GM18858 (cell line): Measurements from ENCODE around the gene C9orf40.

Experiments used
- ATAC-seq: cut with Tn5 transposase; IDR thresholded peaks from one replicate; pipeline ENCODE4 v1.9.1; 2021; ENCODE audit not compliant: unreplicated experiment

The C9orf40 gene, protein sequence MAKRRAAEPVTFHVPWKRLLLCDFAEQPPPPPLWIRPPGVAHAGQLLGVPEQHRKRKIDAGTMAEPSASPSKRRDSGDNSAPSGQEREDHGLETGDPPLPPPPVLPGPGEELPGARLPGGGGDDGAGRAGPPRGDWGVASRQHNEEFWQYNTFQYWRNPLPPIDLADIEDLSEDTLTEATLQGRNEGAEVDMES

DNA sequence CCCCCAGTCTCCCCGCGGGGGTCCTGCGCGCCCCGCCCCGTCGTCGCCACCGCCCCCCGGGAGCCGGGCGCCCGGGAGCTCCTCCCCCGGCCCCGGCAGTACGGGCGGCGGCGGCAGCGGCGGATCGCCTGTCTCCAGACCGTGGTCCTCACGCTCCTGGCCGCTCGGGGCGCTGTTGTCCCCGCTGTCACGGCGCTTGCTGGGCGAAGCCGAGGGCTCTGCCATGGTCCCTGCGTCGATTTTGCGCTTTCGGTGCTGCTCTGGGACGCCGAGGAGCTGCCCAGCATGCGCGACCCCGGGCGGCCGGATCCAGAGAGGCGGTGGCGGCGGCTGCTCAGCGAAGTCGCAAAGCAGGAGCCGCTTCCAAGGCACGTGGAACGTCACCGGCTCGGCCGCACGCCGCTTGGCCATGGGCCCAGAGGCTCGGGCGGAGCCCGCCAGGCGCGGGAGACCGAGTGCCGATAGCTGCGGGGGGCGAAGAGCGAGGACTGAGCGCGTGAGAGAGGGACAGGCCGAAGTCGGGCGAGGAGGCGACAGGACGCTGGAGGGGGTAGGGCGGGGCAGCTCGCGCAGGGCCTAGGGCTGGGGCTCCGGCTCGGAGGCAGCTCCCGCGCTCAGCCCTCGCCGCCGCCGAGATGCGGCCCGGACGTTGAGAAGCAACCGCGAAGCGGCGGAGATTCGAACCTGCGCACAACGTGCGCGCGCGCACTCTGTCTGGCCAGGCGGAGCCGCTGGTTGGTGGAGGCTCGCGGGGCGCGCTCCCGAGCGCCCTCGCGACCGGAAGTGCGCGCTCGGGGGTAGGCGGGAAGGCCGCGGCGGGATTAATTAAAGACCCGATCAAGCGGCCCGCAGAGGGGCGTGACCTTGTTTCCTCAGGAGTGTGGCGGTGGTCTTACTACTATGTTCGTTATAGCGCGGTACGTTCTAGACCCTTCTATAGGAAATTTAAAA is at the start of gene C9orf40:
Gene C9orf40 (minus strand): TSS at position 712 of the 951 bp plus-strand sequence. CDS start 301 bp downstream, at position 411.
- peak; percentile 84 for ATAC-seq

DNA sequence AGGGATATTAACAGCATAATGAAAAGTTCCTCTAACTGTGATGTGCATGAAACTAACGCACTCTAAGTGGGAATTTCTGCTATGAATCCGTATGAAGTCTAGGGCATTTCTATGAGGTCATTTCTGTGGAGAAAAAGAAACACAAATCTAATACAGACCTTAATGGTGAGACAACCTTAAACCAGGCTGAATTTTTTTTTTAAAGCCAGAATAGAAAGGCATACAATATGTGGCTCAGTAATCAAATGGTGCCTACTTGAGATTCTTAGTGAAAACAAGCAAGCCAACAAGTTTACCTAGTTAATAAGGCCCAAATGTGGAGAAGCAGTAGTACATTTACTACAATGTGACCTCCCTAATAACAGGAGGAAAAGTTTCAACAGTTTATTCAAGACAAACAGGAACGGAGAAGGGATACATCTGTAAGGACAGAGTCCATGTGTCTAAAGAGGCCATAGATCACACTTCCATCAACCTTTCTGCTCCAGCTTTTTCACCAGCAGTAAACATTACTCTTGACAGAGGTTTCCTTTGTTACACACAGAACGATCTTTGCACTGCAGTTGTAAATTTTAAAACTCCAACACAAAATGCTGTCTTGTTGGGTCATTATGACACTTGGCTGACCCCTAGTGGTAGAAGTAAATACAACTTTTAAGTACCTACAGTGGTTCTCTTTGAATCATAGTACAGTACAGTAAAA is 49.2 kb upstream of the C9orf40 start:
- ATAC-seq = peak; percentile 83

DNA sequence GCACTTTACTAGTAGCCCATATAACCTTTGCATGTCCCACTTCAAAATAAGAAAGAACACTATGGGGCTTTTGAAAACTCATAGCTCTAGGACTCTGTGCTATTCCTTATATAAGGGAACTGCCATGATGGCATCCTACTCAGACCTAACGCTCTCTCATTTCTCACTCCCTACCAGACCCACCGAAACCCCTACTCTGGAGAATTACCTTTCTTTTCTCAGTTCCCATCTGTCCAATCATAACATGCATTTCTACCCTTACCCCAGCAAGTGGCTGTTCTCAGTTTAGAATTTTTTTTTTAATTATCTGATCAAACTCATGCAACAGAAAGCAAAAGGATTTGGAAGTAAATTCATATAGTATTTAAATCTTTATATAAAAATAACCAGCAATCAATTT is 48.1 kb upstream of the C9orf40 start:
- ATAC-seq = peak; percentile 64

DNA sequence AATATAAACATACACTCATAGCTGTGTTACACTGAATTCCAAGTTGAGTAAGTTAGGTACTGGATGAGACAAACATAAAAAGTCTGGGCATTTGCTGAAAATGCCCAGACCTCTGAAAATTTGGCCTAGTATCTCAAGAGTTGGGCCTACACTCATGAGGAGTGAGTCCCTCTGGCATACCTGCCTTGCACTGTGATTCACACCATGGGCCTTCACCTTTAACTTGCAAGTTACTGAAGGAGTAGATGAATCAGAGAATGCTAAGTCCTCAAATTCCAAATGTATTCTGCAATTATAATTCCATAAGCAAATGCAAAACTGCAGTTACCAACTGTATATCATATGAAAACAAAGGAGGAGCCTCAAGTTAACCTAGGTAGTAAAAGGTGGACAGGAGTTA is 32.3 kb upstream of the C9orf40 start:
- no peak for ATAC-seq

DNA sequence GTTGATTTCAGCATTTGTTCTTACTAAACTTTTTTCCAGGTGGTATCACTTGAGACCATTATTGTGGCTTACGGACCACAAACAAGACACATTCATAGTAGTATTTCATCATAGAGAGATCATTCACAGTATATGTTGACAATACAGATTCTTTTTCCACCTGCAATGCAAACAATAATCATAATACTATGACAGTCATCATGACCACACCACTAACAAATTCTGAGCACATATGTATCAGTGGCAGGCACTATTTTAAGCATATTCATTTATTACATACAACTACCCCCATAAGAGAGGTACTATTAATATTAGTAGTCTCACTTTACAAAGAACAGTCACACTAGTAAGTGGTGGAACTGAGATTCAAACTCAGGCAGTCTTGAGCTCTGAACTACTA is 31.0 kb upstream of the C9orf40 start:
- no peak for ATAC-seq

DNA sequence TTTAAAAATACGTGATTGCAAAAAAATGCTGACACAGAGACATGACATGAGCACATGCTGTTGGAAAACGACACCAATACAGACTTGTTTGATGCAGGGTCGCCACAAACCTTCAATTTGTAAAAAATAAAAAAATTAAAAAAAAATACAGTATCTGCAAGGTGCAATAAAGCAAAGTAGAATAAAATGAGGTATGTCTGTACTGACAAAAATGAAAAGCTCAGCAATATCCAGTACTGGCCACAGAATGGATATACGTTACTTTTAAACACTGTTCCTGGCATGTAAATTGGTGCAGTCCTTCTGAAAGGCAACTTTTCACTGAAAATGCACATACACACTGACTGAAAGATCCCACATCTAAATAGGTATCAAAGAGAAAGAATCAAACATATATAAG is 27.1 kb upstream of the C9orf40 start:
- no peak for ATAC-seq

DNA sequence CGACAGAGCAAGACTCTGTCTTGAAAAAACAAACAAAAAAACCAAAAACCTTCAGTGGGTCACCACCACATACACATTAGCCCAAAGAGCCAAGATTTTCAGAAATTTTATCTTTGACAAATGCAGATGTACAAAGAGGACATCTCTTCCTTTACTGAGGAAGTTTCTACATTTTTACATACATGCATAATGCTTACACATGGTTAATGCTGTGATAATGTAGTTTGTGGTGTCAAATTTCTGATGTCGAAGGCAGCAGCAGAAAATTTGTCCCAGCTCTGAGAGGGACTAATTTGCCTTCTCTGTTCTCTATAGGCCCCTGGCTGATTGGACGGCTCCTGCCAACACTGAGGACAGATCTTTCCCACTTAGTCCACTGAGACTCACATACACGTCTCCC is 24.6 kb upstream of the C9orf40 start:
- no peak for ATAC-seq

DNA sequence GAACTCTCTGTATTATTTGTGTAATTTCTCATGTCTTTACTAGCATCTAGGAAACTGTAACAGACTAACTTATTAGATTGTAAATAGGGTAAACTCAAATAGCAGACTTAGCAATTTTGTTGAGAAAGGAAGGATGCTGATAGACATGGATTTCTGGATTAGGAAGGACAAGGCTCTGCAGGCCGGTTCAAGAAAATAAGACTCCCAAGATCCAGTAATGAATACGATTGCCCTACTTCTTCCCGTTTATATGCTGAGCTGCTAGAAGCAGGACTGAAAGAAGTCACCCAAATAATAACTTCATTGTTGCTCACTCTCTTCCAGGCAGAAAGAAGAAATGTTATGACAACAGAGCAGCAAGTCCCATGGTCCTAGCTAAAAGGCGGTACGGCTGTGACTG is 22.8 kb upstream of the C9orf40 start:
- ATAC-seq = no peak

DNA sequence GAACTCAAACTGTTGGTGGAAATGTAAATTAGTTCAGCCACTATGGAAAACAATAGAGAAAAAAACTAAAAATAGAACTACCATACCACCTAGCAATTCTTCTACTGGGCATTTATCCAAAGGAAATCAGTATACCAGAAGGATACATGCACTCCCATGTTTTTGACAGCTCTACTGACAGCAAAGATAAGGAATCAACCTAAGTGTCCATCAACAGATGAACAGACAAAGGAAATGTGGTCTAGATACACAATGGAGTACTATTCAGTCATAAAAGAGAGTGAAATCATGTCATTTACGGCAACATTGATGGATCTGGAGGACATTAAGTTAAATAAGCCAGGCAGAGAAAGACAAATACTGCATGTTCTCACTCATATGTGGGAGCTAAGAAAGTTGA is 21.8 kb upstream of the C9orf40 start:
- no peak for ATAC-seq

DNA sequence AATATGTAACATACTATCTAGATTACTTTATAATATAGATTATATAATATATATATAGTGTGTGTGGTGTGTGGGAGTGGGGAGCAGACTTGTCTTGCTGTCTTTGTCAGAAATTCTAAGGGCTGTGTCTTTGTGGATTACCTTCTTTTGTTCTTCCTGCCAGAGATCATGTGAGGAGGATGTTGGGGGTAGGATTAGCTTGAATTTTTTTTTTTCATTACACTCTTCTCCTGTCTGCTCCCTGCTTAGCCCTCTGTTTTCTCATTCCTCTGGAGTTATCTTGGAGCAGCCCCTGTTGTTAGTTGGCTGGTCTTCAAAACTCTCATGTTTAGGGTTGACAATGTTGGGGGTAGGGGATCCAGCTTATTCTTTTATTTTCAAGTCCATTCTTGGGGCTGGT is 21.0 kb upstream of the C9orf40 start:
- ATAC-seq = no peak

DNA sequence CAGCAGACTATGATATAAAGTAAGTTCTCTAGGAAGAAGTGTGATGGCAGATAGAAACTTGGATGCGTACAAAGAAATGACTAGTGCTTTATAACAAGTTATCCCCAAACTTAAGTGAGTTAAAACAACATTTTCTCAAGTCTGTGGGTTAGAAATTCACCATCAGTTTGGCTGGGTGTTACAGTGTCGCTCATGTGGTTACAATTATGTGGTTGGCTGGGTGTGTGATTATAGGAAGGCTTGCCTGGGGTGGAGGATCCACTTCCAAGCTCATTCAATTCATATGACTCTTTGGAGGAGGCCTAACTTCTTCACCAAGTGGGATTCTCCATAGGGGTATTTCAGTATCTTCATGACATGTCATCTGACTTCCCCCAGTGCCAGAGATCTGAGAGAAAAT is 10.3 kb upstream of the C9orf40 start:
- no peak for ATAC-seq

DNA sequence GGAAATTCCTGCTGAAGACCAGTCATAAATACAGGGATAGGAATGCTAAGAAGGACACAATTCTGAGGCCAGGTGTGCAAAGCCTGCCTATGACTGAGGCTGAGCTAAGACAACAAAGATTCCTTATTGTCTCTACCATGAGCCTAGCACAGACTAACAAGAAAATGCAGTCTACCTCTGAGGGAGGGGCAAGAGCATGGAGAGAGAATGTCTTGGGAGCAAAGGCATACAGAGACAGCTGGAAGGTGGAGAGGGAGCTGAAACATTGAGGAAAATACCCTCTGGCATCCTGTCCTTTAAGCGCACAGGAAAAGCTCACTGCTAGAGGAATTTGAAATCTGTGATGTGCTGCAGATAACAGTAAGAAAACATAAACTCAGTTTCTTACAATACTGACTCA is 8.8 kb upstream of the C9orf40 start:
- ATAC-seq = no peak

DNA sequence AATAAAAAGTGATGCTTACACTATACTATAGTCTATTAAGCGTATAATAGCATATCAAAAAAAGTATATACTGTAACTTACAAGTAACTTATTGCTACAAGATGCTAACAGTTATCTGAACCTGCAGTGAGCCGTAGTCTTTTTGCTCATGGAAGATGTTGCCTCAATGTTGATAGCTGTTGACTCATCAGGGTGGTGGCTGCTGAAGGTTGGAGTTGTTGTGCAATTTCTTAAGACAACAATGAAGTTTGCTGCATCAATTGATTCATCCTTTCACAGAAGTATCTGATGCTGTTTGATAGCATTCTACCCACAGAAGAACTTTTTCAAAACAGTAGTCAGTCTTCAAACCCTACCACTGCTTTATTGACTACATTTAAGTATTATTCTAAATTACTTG is 7.8 kb upstream of the C9orf40 start:
- no peak for ATAC-seq

DNA sequence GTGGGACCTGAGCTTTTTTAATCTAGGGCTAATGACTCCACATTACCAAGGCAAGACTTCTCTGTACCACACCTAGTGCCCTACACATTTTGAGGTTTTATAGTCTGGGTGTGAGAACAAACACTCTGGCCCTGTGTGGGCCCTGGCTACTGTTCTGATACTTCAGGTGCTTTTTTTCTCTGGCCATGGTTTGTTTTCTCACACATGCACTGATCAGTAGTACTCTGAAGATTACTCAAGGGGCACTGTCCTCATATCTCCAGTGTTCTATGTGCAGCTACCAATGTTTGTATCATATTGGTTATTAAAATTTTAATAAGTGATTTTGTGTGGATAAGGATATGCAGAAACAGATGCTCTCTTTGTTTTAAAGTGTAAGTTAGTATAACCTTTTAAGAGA is 5.9 kb upstream of the C9orf40 start:
- peak; percentile 40 for ATAC-seq

DNA sequence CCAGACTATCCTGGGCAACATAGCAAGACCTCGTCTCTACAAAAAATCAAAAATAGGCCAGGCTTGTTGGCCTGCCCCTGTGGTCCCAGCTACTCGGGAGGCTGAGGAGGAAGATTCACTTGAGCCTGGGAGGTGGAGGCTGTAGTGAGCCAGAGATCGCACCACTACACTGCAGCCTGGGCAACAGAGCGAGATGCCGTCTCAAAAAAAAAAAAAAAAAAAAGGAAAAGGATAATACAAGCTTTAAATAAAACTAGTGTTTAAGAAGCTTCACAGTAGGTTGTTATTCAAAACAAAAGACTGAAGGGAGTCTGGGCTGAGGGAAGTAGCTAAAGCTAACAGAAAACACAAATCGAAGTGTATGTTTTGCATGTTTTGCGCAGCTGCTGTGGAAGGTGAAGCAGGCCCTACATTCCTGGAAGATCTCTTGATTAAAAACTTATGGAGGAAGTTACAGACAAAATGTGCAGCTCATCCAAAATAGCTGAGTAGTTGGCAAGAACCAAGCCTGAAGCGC is 581 bp upstream of the C9orf40 start:
- no peak for ATAC-seq

DNA sequence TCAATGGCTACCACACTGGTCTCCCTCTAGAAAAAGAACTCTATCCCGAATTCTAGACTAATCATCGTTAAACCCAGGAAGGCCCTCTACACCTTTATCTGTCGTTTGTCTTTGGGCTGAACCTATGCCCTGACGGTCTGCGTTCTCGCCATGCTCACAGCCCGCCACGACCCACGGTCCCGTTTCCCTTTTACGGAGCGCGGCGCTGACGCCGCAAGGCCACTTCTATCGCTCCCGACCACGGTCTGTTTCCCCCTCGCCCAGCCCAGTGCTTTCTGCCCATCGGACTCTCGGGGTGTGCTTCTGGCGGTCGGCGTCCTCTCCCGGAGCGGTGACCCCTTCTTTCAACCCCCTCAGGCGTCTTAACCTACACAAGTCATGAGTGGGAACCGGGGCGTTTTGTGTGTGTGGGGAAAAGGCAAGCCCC is 974 bp downstream of the C9orf40 start:
- peak; percentile 18 for ATAC-seq

DNA sequence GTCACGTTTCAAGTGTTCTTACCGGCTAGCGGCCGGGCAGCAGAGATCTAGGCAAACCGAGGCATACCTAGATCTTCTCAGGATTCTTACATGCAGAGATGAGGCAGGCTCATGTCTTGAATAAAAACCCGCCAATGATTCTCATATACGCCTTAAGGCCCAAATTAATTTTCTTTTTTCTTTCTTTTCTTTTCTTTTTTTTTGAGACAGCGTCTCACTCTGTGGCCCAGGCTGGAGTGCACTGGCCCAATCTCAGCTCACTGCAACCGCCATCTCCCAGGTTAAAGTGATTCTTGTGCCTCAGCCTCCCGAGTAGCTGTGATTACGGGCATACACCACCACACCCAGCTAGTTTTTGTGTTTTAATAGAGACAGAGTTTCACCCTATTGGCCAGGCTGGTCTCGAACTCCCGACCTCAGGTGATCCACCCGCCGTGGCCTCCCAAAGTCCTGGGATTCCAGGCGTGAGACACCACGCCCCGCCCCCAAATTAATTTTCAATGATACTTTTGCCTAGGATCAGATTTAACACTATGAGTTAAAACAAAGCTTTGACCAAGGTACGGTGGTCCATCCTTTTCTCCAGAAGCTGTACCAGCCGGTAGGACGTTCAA is 1.5 kb downstream of the C9orf40 start:
- ATAC-seq = no peak

DNA sequence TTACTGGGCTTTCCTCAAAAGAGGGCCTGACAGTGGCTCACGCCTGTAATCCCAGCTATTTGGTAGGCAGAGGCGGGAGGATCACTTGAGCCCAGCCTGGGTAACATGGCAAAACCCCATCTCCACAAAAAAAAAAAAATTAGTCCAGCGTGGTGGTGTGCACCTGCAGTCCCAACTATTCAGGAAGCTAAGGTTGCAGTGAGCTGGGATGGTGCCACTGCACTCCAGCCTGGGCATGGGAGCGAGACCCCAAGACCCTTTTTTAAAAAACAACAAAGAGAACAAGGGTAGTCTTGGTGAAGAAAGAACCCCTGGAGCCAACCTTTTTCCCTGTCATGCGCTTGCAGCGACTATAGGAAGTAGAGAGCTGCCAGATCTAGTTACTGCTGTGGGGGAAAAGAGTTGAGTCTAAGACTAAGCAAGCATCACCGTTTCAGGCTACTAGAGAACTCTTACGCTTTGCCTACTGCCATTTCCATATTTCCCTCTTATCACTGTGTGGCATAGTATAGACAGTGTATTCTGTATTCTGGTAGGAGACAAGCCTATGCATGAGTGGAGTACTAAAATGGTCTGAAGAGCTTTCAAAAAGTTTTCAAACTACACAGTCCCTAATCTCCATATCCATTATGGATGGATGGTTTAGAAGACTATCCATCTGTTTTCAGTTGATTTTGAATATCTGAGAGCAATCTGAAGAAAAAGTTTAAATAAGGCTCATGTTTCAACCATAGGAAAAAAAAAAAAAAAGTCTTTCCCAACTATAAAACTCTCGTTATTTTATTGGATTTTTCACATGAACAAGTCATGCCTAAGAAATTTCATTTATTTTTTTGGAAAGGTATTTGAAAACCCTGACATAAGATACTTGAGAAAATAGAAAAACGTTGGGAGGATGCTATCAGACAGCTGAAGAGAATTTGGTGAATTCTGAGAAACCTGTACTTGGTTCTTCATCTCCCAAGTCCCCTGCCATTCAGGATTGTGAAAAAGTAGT is 2.6 kb downstream of the C9orf40 start:
- ATAC-seq = no peak

DNA sequence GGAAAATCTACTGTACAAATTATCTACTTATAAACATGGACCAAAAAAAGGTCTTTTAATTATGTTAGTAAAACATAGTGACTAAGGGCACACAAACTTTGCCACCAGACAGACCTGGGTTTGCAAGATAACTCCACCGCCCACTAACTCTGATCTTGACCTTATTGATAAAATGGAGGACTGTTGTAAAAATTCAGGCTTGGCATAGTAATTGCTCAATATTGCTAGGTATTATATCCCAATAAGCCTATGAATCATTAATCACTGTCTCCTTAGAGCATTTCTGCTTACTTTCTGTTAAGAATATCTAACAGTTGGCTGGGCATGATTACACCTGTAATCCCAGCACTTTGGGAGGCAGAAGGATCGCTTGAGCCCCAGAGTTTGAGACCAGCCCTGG is 3.8 kb downstream of the C9orf40 start:
- ATAC-seq = no peak

DNA sequence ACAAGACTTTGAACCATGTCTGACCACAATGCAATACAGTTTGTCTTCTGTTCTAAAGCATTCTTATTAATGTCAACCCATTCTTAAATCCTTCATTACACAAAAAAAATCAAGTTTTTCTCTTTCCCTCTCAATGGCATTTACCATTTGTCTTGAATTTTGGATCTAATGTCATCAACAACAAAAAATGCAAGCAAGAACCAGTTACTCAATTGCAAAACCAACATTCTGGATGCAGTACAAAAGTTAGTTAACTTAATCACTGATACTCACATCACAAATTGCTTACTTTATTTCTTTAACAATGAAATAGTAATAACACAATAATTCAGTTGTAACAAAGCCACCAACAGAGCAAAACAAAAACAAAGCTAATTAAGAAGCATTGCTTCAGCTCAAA is 6.0 kb downstream of the C9orf40 start:
- no peak for ATAC-seq
